Gastroesophageal sphincter (tissue), 4 donors: ENCODE measurements around the gene CDC42. TPM values are rescaled to one million over a fixed set of nuclear protein-coding genes. Genes with fewer than 3 reads are reported as not detected.
"Not testable (repeated sequence)": the region's sequence is repeated elsewhere in the genome, so short reads cannot be mapped to it uniquely, and the experiment has no call there.

ENCODE experiments used
- ATAC-seq: fragments of 150-250 bp; one replicate; pipeline ENCODE4 v1.9.1; 2016; ENCODE audit warnings: mild to moderate bottlenecking, moderate library complexity
- H3K27ac ChIP-seq, 4 donors: fragments of 200-600 bp; sonication (generic) in 3 of 4; 1 replicate in 3 of 4; 2 replicates in 1 of 4; pipeline ENCODE4 v1.5.1; 2016 to 2019
- H3K27me3 ChIP-seq: fragments of 200-600 bp; sonication (generic); one replicate; pipeline ENCODE4 v1.5.1; 2019
- H3K36me3 ChIP-seq, 2 donors: fragments of 200-600 bp; sonication (generic); one replicate each; pipeline ENCODE4 v1.5.1; 2019; ENCODE audit warnings: control low read depth in 1 of 2
- H3K4me1 ChIP-seq, 3 donors: fragments of 200-600 bp; sonication (generic); 1 replicate in 2 of 3; 2 replicates in 1 of 3; pipeline ENCODE4 v1.5.1; 2016 to 2019; ENCODE audit warnings: control low read depth in 2 of 3
- H3K4me3 ChIP-seq, 2 donors: fragments of 200-600 bp; sonication (generic); one replicate each; pipeline ENCODE4 v1.5.1; 2019; ENCODE audit warnings: mild to moderate bottlenecking in 1 of 2, moderate library complexity in 1 of 2
- H3K9me3 ChIP-seq, 3 donors: fragments of 200-600 bp; sonication (generic); one replicate each; pipeline ENCODE4 v1.5.1; 2017 to 2019; ENCODE audit warnings: control low read depth in 2 of 3
- EP300 ChIP-seq: sonication (generic); formaldehyde crosslinking; IDR thresholded peaks from one replicate; pipeline ENCODE4 v1.6.1; 2017; ENCODE audit warnings: antibody characterized with exemption, mild to moderate bottlenecking
- POLR2A ChIP-seq, 2 donors: fragments of 450-650 bp; IDR thresholded peaks; one replicate each; pipeline ENCODE4 v1.6.1; 2017; ENCODE audit warnings: antibody characterized with exemption in 2 of 2, mild to moderate bottlenecking in 2 of 2, moderate library complexity in 1 of 2
- POLR2AphosphoS5 ChIP-seq: sonication (generic); formaldehyde crosslinking; IDR thresholded peaks from one replicate; pipeline ENCODE4 v1.6.1; 2017; ENCODE audit warnings: antibody characterized with exemption
- WGBS, 2 donors: methylation state at CpG; one replicate each; pipeline ENCODE4 v1.1.5; 2018; ENCODE audit warnings: low coverage in 1 of 2; 5-methylcytosine and 5-hydroxymethylcytosine counted together
- total RNA-seq, 4 donors: library from RNA; depleted of rRNA; stranded (reverse); fragments of >200 nt; gene quantifications; one replicate each; pipeline ENCODE4 v1.1.0, GENCODE V29; 2016
- TF ChIP-seq, protein P1 (sequence below), 4 experiments: fragments of 200-600 bp in 2 of 4; fragments of 450-650 bp in 2 of 4; sonication (generic) in 1 of 4; IDR thresholded peaks; one replicate each; pipeline ENCODE4 v1.5.1; 2017 to 2019; ENCODE audit warnings: antibody characterized with exemption in 4 of 4, mild to moderate bottlenecking in 2 of 4, moderate library complexity in 2 of 4

CDC42 gene
- total RNA-seq: 100 to 1,000 TPM; 190 to 309 (median 205) TPM

DNA sequence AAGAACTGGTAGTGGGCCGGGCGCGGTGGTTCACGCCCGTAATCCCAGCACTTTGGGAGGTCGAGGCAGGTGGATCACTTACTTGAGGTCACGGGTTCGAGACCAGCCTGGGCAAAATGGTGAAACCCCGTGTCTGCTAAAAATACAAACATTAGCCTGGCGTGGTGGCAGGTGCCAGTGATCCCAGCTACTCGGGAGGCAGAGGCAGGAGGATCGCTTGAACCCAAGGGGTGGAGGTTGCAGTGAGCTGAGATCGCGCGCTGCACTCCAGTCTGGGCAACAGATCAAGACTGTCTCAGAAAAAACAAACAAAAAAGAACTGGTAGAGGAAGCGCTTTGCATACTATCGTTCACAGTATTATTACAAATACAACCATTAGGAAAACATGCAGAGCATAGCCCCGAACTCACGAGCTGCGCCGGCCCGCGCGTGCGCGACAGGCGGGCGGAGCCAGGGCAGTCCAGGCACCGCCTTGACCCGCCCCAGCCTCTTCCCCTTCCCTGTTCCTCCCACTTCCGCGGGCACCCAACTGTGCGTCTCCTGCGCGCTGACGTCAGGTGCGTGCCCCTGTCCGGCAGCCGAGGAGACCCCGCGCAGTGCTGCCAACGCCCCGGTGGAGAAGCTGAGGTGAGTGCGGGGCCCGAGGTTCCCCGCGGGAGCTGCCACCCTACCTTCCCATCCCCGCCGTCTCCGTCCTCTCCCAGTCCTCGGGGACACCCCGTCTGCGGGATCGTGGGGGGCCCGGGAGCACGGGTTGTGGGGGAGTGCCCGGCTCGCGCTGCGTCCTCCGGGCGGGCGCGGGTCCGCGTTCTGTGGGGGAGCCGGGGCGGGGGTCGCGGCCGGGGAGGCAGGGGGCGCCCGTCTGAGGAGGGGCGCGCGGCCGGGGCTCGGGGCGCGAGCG is at the start of gene CDC42:
Gene CDC42, plus strand, starts transcription at position 595 of the 902 bp plus-strand sequence. CDS start 25,770 bp downstream, outside the sequence.
- peak within 1 kb of the TSS; percentile 86 to 100 for H3K4me3 ChIP-seq
- H3K9me3 ChIP-seq: no peaks in the 10 kb centered on the region
- no peaks in the 10 kb centered on the region for H3K36me3 ChIP-seq
- H3K27me3 ChIP-seq: no peaks in the 10 kb centered on the region
- H3K27ac ChIP-seq: peak within 1 kb of the TSS; percentile 98 to 100 (median 100)
- H3K4me1 ChIP-seq: peaks cover 3 to 41% (median 25%) of the 10 kb centered on the region in 3 donors
- peak; percentile 99 for ATAC-seq
- TF ChIP-seq POLR2AphosphoS5 (peak; percentile 99), POLR2A (IDR thresholded peaks at IDR 0.05) (peak; percentile 97 to 98), EP300 (no peak)
- TF ChIP-seq, protein P1, sequence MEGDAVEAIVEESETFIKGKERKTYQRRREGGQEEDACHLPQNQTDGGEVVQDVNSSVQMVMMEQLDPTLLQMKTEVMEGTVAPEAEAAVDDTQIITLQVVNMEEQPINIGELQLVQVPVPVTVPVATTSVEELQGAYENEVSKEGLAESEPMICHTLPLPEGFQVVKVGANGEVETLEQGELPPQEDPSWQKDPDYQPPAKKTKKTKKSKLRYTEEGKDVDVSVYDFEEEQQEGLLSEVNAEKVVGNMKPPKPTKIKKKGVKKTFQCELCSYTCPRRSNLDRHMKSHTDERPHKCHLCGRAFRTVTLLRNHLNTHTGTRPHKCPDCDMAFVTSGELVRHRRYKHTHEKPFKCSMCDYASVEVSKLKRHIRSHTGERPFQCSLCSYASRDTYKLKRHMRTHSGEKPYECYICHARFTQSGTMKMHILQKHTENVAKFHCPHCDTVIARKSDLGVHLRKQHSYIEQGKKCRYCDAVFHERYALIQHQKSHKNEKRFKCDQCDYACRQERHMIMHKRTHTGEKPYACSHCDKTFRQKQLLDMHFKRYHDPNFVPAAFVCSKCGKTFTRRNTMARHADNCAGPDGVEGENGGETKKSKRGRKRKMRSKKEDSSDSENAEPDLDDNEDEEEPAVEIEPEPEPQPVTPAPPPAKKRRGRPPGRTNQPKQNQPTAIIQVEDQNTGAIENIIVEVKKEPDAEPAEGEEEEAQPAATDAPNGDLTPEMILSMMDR (IDR thresholded peaks at IDR 0.05): peak in 1 of 4 experiments; percentile 11
- WGBS, 2 donors: 0 to 8% methylated on average over 1 to 18 of the region's 81 CpGs

DNA sequence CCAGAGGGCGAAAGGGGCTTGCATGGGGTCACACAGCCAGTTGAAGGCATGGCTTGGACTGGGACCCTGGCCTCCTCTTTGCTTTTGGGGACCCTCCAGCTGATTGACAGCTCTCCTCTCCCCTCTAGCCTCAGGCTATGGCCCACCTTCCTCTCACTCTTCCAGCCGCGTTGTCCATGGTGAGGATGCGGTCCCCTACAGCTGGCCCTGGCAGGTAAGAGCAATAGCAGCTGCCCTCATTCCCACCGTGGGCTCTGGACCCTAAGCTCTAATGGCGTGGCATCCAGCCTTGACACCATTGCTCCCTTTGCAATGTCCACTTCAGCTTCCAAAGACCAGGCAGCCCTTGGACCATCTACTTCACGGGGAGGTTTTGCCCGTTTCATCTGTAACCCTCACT is 49.6 kb upstream of the CDC42 start:
- ATAC-seq, H3K36me3 ChIP-seq, H3K4me3 ChIP-seq, H3K27ac ChIP-seq, H3K27me3 ChIP-seq, H3K4me1 ChIP-seq, H3K9me3 ChIP-seq: not testable (repeated sequence)
- WGBS, 2 donors: 0% methylated on average over 1 of the region's 8 CpGs; no CpG with 5 or more reads in 1 of the 2 donors

DNA sequence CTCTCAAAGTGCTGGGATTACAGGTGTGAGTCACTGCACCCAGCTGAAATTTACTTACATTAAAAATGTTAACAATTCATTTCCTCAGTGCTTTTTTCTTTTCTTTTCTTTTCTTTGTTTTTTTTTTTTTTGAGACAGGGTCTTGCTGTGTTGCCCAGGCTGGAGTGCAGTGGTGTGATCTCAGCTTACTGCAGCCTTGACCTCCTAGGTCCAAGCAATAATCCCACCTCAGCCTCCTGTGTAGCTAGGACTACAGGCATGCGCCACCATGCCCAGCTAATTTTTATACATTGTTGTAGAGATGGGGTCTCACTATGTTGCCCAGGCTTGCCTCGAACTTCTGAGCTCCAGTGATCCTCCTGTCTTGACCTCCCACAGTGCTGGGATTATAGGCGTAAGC is 48.5 kb upstream of the CDC42 start:
- not testable (repeated sequence) for H3K27ac ChIP-seq, ATAC-seq, H3K36me3 ChIP-seq, H3K9me3 ChIP-seq, H3K4me1 ChIP-seq, H3K27me3 ChIP-seq, H3K4me3 ChIP-seq
- WGBS, 2 donors: no CpG with 5 or more reads among the region's 3 CpGs

DNA sequence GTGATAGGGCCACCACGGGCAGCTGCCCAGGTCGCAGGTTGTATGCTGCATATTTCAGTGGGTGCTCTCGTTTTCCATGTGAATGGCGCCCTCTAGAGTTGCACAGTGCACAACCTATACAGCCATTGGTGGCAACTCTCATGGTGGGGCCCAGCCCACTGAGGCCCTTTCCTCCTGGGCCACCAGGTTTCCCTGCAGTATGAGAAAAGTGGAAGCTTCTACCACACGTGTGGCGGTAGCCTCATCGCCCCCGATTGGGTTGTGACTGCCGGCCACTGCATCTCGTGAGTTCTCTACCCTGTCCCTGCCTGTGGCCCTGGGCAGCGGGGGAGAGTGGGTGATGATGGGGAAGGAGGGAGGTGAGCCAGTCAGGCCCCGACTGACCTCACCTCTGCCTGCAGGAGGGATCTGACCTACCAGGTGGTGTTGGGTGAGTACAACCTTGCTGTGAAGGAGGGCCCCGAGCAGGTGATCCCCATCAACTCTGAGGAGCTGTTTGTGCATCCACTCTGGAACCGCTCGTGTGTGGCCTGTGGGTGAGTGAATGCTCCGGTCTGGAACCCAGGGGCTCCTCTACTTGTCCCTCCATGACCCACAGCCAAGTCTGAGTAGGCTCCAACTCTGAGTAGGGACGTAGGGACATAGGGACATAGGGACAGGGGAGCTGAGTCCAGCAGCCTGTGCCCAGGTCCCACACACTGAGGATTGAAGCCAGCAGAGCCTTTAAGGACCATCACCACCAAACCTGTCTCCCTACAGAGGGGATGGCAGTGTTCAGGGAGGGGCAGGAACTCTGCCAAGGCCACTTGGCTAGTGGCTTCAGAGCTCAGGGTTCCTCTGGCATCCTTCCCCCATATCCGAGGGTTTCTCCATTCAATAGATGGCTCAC is 47.0 kb upstream of the CDC42 start:
- WGBS, 2 donors: 36 to 65% methylated on average over 5 to 12 of the region's 18 CpGs

DNA sequence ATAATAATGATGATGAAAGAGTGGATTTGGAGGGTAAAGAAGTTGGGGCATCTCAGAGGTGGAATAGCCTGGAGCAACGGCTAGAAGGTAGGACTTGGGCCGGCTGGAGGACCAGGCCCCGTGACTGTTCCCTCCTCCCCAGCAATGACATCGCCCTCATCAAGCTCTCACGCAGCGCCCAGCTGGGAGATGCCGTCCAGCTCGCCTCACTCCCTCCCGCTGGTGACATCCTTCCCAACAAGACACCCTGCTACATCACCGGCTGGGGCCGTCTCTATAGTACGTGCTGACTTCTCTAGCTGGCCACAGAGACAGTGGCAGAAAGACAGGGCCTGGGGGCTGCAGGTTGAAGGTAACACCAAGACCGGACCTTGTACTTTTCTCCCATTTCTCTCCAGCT is 45.8 kb upstream of the CDC42 start:
- ATAC-seq, H3K27ac ChIP-seq, H3K27me3 ChIP-seq, H3K4me3 ChIP-seq, H3K36me3 ChIP-seq, H3K9me3 ChIP-seq, H3K4me1 ChIP-seq: not testable (repeated sequence)
- WGBS, 2 donors: 60 to 67% methylated on average over 3 to 12 of the region's 13 CpGs

More for the DNA sequence above, 47.0 kb upstream of the CDC42 start:
- H3K36me3 ChIP-seq, H3K9me3 ChIP-seq, H3K4me3 ChIP-seq, H3K27me3 ChIP-seq, H3K4me1 ChIP-seq, H3K27ac ChIP-seq: not testable (repeated sequence)
- TF ChIP-seq, protein P1 (IDR thresholded peaks at IDR 0.05): peak in 1 of 4 experiments; percentile 33
- ATAC-seq: peak; percentile 30

DNA sequence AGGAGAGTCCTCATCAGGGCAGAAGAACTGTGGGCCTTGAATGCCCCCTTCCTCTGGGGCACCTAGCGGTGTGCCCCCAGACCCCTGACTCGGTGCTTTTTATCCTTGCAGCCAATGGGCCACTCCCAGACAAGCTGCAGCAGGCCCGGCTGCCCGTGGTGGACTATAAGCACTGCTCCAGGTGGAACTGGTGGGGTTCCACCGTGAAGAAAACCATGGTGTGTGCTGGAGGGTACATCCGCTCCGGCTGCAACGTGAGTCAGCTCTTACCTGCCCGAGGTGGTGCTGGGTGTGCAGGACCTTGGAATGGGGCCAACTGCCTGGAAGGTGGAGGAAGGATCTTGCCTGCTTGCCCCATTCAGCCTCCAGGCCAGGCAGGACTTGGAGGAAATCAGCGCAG is 45.2 kb upstream of the CDC42 start:
- not testable (repeated sequence) for H3K36me3 ChIP-seq, H3K4me1 ChIP-seq, H3K4me3 ChIP-seq, H3K27me3 ChIP-seq, H3K9me3 ChIP-seq, ATAC-seq, H3K27ac ChIP-seq
- WGBS, 2 donors: no CpG with 5 or more reads among the region's 10 CpGs

DNA sequence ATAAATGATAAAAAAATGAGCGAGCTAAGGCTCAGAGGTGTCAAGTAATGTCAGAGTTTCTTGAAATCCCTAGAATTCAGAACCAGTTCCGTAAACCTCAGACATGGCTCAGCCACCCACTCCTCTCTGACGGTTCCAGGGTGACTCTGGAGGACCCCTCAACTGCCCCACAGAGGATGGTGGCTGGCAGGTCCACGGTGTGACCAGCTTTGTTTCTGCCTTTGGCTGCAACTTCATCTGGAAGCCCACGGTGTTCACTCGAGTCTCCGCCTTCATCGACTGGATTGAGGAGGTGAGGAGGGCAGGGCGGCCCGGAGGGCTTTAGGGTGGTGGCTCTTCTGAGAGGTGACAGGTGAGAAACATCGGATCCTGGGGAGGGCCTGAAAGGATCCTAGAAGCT is 42.9 kb upstream of the CDC42 start:
- not testable (repeated sequence) for ATAC-seq, H3K36me3 ChIP-seq

DNA sequence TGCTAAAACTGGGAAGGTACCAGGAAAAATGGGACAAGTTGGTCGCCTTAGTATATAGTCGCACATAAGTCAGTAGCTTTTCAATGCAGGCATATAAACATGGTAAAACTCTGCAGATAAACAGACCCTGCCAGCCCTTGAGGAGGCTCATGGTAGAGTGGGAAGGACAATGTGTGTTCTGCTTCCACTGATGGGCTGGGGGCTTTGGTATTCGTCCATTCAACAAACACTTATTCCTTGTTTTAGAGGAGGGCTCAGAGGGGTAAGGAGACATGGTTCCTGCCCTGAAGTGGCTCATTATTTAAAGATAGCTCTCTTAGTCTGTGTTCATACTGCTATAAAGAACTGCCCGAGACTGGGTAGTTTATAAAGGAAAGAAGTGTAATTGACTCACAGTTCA is 39.8 kb upstream of the CDC42 start:
- WGBS, 2 donors: 83% methylated on average over 2 of the region's 4 CpGs; no CpG with 5 or more reads in 1 of the 2 donors
- H3K4me1 ChIP-seq, ATAC-seq, H3K27ac ChIP-seq, H3K27me3 ChIP-seq, H3K36me3 ChIP-seq, H3K9me3 ChIP-seq, H3K4me3 ChIP-seq: not testable (repeated sequence)

More for the DNA sequence above, 42.9 kb upstream of the CDC42 start:
- not testable (repeated sequence) for H3K27me3 ChIP-seq, H3K27ac ChIP-seq, H3K4me3 ChIP-seq, H3K9me3 ChIP-seq, H3K4me1 ChIP-seq
- WGBS, 2 donors: 80 to 83% methylated on average over 1 to 4 of the region's 11 CpGs

DNA sequence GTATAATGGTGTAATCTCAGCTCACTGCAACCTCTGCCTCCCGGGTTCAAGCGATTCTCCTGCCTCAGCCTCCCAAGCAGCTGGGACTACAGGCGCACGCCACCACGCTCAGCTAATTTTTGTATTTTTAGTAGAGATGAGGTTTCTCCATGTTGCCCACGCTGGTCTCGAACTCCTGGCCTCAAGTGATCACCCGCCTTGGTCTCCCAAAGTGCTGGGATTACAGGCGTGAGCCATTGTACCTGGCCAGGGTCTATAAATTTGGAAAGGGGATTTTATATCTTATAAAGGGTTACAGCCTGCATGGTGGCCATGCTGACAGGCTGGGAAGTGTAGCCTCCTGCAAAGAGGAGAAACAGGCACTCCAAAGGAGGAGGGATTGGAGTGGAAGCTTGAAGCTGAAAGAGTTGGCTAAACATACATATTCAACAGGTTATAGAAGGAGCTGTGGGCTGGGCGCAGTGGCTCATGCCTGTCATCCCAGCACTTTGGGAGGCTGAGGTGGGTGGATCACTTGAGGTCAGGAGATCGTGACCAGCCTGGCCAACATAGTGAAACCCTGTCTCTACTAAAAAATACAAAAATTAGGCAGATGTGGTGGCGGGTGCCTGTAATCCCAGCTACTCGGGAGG is 37.8 kb upstream of the CDC42 start:
- not testable (repeated sequence) for H3K9me3 ChIP-seq, ATAC-seq, H3K36me3 ChIP-seq, H3K4me3 ChIP-seq, H3K4me1 ChIP-seq, H3K27ac ChIP-seq
- WGBS, 2 donors: 88 to 100% methylated on average over 3 to 4 of the region's 13 CpGs
- H3K27me3 ChIP-seq: peaks cover 13% of the 10 kb centered on the region
